HCEC 1CT (cell line): Measurements from ENCODE around the gene FXYD1.

ENCODE experiments used
- DNase-seq: peaks from one replicate; pipeline ENCODE4 v3.0.0-alpha.2; 2017

Gene FXYD1

DNA sequence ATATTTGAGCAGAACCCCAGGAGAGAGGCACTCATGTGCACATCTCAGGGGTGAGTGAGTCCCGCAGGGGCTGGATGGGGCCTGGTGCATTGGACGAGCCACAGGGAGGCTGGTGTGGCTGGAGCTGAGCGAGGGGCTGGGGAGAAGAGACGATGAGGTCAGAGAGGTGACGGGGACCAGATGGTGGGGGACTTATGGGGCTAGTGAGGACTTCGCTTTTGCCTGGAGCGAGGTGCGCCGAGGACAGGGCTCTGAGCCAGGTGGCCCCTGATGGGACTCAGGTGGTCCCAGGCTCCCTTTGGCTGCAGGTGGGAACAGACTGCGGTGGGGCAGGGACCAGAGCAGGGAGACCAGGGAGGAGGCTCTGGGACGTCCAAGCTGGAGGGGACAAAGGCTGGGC lies 29.9 kb upstream of the FXYD1 start:
- DNase-seq, result no peak

DNA sequence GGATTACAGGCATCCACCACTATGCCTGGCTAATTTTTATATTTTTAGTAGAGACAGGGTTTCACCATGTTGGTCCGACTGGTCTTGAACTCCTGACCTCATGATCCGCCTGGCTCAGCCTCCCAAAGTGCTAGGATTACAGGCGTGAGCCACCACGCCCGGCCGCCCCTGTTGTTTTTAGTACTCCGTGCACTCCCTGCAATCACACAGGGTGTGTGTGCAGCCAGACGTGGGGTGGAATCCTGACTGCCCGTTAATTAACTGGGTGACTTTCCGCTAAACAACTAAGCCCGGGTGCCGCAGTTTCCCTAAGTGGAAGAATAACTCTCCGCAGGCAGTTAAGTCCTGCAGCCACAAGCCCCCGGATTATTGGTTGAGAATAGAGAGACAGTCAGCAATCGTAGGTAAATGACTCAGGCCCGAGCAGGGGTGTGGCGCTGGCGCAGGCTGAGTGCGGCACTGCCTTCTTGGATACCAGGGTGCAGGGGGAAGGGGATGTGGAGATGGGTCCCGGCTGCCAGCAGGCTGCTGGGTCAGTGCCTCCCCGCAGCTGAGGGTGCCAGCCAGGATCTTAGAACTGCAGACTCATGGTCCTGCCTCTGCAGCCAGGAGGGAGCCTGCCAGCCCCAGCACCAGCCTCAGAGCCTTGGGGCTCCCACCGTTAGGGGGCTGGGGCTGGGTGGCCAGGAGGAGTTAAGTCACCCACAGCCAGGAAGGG lies 29.1 kb upstream of the FXYD1 start:
- DNase-seq, result no peak

DNA sequence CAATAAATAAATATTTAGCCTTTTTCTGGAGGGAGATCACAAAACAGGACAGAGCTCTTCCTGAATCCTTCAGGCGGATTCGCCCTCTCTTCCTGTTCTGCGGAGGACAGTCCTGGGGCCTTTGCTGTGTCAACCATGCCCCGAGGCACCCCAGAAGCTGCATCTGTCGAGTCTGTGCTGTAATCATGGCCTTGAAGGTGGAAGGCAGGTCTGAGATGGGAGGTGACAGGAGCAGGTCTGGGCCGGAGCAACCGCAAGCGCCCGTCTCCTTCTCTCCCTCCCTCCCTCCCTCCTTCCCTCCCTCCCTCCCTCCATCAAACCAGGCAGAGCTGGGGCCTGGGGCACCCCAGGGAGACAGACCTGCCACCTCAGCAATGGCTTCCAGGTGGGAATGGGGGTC lies 27.6 kb upstream of the FXYD1 start:
- no peak for DNase-seq

DNA sequence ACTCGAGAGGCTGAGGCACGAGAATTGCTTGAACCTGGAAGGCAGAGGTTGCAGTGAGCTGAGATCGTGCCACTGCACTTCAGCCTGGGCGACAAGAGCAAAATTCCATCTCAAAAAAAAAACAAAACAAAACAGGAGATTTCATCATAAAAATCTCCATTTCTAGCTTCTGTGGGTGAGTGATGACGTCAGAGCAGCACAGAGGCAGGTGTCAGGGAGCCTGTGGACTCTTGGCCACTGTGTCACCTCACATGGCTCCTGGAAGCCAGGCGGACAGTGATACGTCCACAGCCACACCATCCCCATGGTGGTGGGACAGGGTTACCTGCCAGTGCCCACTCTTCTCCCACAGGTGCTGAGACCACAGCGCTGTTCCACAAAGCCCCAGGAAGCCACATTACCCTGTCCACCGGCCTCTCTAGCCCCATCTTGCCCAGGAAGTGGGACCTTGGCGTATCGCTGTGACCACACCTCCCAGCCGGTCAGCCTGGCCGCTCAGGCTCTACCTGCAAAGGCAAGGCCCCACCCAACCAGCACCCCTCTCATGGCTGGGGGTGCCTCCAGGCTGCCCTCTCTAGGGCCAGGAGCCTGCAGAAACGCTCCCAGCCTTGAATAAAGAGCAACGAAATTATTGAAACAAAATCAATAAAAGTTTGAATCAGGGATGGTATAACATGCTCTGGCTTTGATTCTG lies 25.5 kb upstream of the FXYD1 start:
- DNase-seq, result no peak

DNA sequence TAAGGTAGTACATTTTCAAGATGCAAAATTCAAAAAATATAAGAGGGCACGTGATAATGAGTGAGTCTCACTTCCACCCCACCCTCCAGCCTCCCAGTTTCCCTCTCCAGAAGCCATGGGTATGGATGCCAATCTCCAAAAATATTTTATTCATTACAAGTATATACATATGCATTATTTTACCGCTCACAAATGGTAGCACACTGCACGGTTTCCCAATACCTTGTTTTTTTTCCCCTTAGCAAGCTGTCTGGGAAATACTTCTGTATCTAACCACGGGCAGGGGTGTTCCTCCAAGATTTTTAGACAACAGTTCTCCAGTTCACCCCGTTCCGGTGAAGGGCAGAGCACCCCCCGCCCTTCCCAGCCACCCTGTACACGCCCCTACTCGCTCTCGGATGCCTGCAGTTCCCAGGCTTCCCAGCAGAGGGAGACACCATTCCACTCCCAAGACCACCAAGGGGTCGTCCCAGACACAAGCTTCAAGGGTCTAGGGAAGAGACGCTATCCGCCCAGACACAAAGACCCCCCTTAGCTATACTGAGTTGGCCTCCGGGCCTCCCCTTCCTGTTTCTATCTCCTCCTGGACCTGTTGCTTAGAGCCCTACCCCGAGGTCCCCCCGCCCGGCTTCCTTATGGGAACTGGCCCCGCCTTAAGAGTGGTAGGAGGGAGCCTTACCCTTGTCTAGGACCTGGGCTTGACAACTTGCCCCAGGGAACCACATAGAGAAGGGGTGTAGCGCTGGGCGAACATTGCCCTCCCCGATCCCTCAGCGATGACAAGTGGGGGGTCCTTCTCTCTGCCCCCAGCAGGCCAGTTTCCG lies 24.1 kb upstream of the FXYD1 start:
- no peak for DNase-seq

DNA sequence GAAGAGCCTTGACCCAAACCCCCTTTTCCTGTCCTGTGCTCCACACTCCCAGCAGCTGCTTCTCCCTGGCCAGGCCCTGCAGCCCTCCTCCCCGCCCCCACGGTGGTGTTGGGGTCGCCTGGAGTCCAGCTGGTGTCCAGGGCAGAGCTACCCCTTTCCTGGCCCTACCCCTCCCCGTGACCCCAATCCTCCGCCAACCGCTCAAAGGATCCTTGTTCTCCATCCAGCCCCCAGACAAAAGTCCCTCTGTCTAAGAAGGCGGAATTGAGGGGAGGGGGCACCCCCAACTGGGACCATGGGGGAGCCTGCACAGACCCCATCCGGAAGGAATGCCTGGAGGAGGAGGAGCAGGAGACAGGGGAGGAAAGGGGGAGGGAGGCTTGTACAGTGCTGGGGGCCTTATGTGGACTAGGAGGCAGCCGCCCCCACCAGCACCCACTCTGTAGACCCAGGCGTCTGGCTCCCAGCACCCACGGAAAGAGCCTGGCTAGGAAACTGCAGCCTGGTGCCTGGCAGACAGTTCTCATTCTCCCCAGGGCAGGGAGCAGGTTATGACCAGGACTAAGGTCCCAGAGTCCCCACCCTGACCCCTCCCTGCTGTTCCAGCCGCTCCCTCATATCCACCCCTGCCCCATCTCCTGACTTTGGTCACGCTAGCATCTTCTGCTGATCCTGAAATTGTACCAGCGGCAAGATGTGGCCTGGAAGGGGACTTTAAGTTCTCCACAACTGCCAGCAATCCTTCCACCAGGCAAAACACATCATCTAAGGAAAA lies 23.3 kb upstream of the FXYD1 start, which contains the start of gene FXYD3:
FXYD3 (plus strand) TSS at position 647 of the 775 bp plus-strand sequence. CDS start 3,554 bp downstream, outside the sequence.
- DNase-seq, result no peak

DNA sequence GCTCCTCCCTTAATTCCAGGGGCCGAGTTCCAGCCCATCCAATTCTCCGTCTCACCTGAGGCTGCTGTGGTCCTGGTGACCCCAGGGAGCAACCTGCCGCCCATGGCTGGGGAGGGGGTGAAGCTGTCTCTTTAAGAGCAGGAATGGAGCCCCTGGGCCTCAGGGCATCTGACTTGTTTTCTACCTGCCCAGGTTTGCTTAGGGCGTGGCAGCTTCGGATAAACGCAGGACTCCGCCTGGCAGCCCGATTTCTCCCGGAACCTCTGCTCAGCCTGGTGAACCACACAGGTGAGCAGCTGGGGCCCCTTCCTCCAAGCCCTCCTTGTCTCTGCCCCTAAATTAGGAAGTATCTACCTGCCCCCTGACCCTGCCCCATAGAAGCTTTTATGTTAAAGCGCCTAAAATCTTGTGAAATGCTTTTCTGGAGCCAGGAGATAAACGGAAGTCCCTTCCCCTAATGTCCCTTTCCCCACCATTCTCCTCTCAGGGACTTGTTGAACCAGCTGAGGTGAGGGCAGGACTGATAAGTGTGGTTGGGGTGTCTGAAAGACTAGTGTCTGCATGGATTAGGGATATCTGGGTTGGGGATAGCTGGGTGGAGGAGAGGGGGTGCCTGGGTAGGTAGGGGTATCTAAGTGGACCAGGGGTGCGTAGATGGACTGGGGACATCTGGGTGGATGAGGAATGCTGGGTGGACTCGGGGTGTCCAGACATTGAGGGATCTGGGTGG lies 22.4 kb upstream of the FXYD1 start:
- no peak for DNase-seq

DNA sequence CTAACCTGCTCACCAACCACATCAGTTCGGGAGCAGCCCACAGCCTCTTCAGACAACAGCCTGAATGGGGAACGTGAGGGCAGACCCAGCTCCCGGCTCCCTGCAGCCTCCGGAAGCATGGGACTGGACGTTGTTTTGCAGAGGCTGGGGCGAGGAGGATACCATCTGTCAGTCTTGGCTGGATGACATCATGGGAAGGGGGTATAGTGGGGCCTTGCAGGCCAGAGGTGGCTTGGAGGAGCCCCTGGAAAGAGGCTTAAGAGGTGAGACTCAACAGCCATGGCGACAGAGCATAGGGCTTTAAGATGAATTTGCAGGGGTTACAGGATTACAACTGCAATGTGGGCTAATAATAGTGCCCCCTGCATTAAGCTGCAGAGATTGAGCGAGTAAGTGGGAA lies 21.5 kb upstream of the FXYD1 start:
- no peak for DNase-seq

DNA sequence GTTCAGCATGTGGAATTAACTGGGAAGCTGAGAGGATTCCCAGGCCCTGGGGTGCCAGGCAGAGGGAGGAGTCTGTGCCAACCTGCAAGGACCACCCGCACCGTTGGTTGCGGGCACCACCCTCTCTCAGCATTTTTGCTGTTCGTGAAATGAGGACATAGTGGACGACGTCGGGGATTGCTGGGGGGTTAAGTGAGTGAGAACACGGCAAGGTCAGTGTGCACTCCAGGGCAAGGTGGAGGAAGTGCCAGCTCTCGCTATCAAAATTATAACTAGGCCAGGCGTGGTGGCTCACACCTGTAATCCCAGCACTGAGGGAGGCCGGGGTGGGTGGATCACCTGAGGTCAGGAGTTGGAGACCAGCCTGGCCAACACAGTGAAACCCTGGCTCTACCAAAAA lies 20.8 kb upstream of the FXYD1 start:
- no peak for DNase-seq

DNA sequence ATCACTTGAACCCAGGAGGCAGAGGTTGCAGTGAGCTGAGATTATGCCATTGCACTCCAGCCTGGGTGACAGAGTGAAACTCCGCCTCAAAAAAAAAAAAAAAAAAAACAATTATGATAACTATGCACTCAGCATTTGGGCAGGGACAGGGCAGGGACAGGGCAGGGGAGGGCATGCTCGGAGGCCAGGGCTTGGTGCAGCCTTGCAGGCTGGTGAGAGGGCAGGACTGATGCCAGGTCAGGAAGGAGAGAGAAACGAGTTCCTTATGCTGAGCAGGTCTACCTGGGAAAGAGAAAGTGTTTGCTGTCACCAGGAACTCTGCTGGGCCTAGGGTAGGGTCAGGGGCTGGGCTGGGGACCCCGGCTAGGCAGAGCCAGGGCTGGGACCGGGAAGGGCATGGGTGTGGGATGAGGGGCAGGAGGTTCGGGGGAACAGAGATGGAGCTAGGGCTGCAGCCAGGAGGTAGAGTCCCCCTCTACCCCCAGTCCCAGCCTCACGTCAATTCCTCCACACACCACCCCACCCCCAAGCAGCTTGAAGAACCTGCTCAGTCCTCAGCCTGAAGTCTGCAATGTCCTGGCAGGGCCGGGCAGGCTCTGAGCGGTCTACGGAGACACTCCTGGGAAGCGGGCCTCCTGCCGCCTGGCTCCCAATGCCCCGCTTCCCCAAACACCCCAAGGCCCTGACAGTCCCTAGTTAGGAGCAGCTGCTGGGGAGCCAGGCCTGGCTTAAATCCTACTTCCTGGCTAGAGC lies 20.2 kb upstream of the FXYD1 start:
- no peak for DNase-seq

DNA sequence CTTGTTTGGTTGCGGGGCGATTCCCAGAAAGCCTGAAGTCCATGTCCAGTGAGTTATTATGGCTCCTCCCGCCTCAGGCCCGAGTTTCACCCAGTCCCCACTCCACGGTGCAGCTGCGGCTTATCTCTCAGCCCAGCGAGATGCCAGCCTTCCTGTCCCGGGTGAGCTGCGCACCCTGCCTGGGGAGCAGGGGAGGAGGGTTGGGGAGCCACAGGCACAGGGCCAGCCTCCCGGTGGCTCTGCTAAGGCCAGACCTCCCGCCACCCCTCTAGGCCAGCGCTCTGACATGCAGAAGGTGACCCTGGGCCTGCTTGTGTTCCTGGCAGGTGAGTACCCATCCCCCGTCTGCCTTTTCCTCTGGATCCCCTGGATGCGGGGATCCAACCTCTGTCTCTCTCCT lies 19.5 kb upstream of the FXYD1 start:
- no peak for DNase-seq

DNA sequence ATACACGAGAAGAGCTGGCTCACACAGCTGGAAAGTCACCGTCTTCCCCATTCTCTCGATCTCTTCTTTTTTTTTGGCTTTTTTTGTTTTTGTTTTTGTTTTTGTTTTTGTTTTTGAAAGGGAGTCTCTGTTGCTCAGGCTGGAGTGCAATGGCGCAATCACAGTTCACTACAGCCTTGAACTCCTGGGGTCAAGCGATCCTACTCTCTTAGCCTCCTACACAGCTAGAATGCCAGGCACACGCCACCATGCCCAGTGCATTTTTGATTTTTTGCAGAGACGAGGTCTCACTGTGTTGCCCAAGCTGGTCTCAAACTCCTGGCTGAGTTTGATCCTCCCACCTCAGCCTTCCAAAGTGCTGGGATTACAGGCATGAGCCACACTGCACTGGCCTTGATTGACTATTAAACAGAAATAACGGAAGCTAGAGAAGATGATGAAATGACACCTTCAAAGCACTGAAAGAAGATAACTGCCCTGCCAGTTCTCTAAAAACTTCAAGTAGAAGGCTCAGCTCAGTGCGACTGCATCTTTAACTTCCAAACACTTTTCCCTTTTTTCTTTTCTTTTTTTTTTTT lies 19.0 kb upstream of the FXYD1 start:
- no peak for DNase-seq

DNA sequence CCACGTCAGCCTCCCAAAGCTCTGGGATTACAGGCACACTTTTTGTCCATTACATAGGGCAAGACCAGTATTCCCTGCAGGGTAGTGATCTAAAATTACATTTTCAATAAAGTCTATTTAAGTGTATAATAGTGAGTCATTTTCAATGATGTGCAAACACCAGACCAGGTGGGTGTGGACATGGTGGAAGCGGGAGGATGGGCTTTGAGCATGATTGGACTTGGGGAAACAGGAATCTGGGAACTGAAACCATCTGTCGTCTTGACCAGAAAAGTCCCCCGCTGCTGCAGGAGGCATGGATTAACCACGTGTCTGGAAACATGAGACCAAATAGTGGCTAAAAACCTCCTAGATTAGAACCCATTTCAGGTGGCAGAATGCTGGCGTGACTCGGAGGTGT lies 18.1 kb upstream of the FXYD1 start:
- peak; percentile 48 for DNase-seq

DNA sequence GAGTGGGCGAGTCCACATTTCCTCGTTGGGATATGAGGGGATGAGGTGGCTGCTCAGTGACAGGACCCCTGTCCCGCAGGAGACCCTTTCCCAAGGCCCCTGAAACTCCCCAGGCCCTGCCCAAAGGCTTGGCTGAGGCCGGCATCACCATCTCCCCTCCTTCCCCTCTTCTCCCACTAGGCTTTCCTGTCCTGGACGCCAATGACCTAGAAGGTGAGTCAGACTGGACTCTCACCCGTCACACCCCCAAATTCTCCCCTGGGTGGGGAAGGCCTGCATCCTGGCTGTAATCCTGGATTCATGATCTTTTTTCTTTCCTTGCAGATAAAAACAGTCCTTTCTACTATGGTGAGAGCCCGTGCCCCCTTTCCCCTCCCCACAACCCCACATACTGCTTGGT lies 17.7 kb upstream of the FXYD1 start:
- peak; percentile 13 for DNase-seq

DNA sequence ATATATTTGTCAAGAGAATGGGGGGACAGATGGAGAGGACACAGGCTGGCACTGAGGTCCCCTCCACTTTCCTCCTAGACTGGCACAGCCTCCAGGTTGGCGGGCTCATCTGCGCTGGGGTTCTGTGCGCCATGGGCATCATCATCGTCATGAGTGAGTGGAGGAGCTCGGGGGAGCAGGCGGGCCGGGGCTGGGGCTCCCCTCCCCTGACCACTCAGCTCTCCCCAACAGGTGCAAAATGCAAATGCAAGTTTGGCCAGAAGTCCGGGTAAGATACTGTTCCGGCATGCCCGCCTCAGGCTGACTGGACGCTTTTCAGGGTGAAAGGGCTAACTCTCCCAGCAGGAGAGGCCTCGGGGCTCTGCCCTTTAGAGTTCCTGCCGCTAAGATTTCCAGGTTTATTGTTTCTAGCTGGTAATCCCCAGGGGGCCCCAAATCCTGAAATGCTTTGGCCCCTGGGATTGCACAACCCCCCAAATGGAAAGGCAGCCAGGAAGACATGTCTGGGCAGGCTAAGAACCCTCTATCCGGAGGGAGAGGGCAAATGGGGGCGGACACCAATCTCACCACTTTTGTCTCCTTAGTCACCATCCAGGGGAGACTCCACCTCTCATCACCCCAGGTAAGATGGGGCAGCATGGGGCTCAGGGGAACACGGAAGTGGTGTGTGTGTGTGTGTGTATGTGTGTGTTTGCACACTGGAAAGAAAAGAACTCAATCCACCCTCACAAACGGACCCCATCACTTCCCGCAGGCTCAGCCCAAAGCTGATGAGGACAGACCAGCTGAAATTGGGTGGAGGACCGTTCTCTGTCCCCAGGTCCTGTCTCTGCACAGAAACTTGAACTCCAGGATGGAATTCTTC lies 15.7 kb upstream of the FXYD1 start:
- no peak for DNase-seq

DNA sequence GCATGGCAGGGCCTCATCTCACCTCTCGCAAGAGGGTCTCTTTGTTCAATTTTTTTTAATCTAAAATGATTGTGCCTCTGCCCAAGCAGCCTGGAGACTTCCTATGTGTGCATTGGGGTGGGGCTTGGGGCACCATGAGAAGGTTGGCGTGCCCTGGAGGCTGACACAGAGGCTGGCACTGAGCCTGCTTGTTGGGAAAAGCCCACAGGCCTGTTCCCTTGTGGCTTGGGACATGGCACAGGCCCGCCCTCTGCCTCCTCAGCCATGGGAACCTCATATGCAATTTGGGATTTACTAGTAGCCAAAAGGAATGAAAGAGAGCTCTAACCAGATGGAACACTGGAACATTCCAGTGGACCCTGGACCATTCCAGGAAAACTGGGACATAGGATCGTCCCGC lies 15.1 kb upstream of the FXYD1 start:
- no peak for DNase-seq

DNA sequence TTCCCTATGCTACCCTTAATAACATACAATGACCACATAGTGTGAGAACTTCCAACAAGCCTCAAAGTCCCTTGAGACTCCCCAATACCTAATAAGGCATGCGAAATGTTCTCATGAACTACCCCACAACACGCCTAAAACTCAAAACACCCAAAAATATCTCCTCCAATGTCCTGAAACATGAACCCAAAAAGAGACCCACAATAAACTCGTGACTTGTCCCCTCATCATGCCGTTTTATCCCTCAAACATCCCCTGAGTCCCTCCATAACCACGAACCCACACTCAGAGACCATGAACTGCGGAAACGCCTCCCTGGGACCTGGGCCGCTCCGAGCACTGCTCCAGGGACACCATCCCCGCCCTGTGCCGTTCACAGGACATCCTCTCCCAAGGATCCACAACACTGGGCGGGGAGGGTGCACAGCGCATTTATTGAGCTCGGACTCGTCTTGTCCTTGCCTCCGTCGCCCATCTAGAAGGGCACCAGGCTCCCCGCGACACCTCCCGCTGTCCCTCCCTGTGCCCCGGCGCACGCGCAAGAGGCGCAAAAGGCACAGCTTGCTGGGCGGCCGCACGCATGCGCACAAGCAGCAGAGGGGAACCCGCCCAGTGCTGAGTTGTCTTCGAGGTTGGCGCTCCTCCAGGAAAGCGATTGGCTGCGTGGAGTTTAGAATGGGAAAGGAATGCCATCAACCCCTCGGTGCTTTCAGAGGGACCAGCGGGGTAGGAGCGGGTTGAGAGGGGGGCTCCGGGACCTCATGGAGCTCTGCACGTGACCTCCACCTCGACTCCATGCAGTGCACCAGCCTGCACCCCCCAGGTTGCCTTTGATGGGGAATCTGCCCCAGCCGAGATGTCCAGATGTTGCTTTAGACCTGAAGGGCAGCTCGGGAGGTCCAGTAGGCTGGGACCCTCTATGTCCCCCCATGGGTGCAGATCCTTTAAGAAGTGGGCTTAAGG lies 14.2 kb upstream of the FXYD1 start:
- peak; percentile 92 for DNase-seq

DNA sequence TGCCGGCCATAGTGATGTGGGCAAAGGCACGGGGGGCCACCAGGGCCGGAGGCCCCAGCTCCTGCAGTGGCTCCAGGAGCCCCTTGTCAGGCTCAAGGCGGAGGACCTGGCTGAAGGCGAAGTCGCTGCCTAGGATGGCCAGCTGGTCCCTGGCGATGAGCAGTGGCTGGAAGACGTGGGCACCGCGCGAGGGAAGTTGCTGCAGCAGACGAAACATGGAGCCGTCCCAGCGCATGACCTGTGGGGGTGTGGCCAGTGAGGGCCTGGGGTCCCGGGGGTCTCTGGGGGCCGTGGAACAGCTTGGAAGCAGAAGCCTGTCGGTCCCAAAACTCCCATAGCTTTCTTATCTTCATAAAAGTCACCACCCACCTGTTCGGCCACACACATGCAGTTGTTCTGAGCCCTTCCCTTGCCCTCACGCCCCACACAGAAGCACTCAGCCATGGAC lies 13.3 kb upstream of the FXYD1 start:
- no peak for DNase-seq
